Activated CD4-positive, alpha-beta T cell treated with anti-CD3 and anti-CD28 coated beads, Interleukin-2, Interleukin-6, amounts not matched to agents 100 ng/mL and 50 ng/mL, durations not matched to agents 16 hours and 8 hours (primary cell): Measurements from ENCODE around the gene DRICH1.
"Not testable (repeated sequence)": the region's sequence is repeated elsewhere in the genome, so short reads cannot be mapped to it uniquely, and the experiment has no call there.

Experiments used
- DNase-seq: peaks from one replicate; pipeline ENCODE4 v3.0.0-alpha.2; 2020

The DRICH1 gene

DNA sequence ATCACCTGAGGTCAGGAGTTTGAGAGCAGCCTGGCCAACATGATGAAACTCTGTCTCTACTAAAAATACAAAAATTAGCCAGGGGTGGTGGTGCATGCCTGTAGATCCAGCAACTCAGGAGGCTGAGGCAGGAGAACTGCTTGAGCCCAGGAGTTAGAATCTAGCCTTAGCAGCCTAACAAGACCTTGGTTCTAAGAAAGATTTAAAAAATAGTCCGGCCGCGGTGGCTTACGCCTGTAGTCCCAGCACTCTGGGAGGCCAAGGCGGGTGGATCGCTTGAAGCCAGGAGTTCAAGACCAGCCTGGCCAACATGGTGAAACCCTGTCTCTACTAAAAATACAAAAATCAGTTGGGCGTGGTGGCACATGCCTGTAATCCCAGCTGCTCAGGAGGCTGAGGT lies 14.4 kb upstream of the DRICH1 start:
- not testable (repeated sequence) for DNase-seq

DNA sequence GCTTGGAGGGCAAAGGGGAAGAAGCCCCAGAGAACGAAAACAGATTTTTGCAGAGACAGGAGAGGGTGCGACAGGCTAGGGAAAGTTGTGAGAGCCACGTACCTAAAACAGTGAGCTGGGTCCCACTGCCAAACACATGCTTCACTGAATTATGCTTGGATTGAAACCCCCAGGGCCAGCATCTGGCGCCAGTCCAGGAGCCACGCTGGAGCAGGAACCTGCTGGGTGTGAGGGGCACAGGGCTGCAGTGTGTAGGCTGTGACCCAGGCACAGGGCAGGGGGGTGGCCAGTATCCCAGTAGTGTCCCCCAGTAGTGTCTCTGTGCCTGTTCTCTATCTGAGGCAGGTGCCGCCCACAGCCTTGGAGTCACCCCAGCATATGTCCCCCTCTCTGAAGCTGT lies 8.1 kb upstream of the DRICH1 start:
- DNase-seq = not testable (repeated sequence)

DNA sequence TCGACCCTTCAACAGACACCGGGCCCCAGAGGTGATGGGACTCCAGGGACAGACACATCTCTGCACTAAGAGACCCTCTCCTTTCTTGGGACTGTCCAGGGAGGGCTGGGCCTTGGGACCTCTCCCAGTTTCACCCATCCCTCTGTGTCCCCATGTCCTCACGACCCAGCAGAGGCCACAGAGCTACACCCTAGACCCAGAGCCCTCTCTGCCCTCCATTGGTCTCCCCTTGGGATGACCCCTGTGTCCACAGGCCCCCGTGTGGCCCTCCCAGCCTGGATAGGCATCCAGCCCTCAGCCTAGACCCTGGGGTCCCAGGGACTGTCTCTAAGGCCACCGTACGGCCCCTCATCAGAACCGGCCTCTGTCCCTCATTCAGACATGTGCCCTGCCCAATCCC lies 7.5 kb upstream of the DRICH1 start:
- DNase-seq = no peak

DNA sequence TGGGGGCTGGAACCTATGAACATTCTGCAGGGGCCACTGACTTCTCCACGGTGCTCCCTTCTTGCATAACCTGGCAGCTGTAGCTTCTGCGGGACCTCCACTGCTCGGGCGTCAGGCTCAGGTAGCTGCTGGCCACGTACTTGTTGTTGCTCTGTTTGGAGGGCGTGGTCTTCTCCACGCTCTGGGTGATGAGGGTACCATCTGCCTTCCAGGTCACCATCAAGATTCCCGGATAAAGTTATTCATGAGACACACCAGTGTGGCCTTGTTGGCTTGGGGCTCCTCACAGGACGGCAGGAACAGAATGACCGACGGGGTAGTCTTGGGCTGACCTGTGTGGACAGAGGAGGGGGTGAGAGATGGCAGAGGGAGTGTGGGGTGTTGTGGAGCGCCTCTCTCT lies 6.5 kb upstream of the DRICH1 start:
- no peak for DNase-seq

DNA sequence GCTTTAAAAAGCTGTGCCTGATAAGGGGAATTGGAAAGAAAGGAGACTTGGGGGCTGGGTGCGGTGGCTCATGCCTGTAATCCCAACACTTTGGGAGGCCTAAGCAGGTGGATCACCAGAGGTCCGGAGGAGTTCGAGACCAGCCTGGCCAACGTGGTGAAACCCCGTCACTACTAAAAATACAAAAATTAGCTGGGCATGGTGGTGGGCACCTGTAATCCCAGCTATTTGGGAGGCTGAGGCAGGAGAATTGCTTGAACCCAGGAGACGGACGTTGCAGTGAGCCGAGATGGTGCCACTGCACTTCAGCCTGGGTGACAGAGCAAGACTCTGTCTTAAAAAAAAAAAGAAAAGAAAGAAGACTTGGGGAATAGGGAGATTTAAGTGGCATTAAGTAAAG lies 3.2 kb upstream of the DRICH1 start:
- DNase-seq = not testable (repeated sequence)

DNA sequence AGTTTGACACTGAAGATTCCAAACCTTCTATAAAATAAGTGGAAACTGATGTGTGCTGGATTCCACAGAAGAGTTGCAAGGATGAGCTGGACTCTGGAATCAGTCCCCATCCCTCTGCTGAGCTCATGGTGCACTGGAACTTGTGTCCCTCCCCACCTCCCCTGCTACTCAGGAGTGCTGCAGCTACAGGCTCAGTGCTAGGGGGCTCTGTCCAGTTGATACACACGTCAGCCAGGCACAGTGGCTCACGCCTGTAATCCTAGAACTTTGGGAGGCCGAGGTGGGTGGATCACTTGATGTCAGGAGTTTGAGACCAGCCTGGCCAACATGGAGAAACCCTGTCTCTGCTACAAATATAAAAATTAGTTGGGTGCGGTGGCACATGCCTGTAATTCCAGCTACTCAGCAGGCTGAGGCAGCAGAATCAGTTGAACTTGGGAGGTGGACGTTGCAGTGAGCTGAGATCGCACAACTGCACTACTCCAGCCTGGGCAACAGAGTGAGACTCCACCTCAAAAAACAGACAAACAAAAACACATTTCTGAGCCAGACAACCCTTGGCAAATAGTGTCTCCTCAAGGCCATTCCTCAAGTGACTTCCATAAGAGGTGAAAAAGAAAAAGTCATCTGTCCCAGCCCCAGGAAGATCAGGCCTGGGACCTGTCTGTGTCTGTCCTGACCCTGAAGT lies 3.9 kb downstream of the DRICH1 start:
- not testable (repeated sequence) for DNase-seq

DNA sequence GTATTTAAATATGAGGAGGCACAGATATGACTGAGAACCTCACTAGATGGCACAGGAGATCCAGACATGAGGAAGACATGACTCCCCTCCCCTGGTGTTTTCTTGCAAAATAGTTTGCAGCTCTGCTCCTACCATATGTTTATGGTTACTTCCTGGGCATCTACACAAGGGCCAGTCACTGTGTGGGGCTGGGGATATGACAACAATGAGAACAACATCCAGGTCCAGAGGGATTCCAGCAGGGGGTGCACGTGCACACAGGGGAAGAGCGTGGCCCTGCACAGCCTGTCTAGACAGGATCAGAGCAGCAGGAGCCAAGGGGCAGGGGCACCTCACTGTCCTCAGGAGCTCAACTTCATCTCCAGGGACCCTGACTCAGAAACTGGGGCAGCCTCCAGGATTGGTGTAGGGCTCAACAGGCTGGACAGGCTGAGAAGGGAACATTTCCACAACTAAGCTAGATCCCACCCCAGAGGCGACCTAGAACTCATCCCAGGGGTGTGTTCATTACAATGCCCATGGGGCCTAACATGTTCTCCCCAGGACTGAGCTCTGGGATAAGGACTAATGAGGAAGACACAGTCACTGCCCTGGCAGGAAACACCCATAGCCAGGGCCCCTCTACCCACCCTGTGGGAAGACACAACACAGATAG lies 4.6 kb downstream of the DRICH1 start:
- peak; percentile 70 for DNase-seq

DNA sequence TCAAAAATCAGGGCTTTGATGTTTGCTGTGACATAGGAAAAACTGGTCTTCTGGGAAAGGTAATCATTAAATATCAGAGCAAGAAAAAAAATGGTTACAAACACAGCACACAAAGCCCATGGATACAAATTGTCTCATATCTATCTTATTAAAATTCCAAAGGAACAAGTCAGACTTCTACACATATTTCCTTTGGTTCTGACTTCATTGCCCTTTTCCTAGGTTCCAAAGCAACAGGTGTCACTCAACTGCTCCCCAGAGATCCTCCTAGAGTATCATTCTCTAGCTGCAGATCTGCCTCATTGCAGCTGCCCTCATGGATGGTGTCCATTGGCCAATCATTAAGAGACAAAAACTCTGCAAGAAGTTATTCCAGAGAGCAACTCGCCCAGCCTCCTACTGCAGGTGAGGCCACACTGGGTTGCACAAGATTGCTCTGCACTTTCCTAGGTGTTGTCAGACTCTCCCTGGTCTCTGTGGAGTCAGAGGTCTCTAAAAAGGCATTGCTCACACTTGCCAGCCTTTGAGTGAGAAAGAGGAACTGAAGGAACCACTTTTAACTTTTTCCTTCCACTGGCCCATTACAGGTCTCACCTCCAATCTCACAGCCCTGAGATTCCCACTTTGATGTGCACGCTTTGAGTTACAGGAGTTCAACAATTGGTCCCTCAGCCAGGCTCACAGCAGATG lies 5.7 kb downstream of the DRICH1 start:
- DNase-seq = no peak

DNA sequence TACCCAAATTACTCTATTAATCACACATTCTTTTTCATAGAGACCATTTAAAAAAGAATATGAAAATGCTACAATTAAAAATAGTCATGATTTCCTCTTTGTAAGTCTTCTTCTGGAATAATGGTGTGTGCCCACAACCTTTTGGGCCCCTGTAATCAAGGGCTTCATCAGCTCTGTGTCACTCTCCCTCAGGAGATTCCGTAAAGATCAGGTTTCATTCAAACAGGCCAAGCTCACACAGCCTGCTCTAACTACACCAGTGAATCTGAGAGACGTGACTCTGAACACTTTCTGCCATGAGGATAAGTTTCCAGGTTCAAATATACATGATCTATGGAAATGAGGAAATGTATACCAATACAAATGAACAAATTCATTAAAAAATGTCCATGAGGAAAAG lies 9.5 kb downstream of the DRICH1 start:
- DNase-seq = no peak

DNA sequence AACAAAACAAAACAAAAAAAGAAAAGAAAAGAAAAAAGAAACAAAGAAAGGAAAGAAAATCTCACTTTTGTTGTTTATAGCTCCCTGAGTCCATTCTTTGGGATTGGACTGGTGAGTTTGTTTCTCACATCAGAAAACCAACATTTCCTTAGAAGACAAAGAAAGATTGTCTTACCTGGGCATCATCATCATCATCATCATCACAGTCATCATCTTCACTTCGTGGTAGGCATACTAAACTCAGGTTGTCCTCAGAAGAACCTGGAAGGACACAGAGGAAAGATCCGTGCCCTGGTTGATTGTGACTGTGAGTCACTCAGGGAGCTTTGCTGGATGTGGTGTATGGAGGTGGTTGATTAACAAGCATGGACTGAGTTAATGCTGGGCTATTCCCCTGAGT lies 10.2 kb downstream of the DRICH1 start:
- not testable (repeated sequence) for DNase-seq

DNA sequence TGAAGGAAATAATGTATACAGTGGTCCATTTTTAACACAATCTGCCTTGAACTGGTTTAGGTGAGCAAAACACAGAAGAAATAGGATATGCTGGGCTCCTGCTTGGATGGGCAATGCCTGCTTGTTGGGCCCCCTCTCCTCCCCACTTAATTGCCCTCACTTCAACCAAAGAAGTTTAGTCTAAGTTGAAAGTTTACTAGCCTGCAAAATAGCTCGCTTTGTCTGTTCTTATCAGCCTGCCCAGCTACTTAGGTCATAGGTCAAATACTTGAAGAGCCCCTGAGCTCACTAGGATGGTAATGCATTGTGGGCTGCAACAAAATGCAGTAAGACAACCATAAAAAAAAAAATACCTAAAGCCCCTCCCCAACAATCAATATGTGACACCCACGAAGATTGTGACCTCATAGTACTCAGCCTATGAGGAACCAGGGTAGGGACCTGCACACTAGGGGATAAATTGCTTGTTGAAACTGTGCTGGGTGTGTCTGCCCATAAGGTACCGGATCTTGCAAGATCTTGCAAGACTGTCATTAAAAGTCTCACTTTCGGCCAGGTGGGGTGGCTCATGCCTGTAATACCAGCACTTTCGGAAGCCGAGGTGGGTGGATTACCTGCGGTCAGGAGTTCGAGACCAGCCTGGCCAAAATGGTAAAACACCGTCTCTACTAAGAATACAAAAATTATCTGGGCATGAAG lies 10.9 kb downstream of the DRICH1 start:
- DNase-seq = no peak

DNA sequence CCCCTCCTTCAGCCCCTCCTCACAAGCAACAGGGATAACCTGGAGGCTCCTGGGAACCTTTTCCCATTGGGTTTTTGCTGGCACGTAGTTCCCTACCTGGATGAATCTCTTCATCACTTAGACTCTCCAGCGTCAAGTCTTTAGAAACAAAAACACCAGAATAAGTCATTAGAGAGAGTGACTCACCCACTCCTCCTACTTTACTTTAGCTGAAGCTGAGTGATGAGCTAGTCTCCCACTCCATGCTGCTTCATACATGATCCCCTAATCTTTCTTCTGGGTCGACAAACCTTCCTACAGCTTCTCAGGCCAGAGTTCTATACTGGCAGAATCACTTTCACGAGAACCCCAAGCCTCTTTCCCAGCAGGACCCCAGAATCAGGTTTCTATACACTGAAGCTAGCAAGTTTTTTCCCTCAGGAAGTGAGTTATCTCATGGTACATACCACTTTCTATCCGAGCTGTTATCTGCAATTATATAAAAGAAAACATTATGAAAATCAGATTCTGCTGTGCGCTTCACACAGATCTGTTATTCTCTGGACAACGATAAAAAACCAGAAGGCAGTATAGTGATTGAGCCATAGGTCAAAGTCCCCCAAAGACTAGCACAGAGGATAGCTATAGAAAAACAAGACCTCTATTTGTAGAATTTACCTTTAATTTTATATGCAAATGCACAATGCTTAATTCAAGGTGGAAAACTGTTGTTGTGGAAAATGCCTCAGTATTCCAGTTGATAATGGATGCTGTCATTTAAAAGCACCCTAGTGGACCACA lies 18.7 kb downstream of the DRICH1 start:
- no peak for DNase-seq

DNA sequence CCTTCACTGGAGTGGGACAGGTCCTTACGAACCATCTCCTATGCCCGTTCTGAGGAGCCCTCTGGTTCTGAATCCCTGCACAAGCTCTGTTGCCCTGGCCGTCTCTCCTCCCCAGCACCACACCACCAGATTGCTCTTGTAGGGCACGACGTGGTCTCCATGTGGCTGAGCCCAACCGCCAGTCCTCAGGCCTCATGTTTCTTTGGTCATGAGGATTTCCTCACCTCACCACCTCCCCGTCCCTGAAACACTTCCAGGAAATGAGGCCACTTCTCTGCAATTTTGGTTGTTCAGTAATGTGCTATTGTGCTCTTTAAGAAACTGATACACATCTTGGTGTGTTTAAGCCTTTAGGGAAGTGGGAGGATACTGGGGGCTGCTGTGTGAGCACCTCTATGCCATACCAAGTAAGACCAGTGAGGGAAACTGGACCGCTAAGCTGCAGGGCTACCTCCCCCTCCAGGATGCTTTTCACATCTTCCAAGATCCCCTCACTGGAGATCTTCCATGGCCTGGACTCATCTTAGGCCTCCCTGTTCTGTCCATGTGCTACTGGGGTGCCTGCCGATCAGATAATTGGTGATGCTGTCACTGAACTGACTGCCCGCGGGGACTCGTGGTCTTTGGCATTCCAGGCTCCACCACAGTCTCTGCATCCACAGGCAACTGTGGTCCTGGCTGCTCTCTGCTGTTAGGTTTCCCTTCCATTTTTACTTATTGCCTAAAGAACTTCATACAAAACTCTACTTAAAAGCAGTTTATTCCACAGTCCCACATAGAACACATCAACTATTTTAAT lies 21.9 kb downstream of the DRICH1 start:
- peak; percentile 28 for DNase-seq

DNA sequence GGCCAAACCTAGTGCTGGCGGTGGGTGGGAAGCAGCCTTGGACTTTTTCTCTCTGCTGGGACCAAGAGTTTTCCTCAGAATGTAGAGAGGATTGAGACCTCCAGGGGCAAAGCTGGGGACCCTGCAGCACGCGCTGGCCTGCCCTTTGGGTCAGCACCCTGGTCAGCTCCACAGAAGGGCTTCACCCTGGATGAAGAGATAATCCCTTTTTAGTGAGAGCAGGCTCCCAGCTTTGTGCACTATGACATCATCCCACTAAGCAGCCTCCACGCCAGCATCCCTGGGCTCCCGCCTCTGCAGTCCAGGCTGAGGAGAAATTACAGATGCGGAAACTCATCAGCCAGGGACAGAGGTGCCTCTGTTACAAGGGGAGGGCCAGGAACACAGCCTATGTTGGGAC lies 23.5 kb downstream of the DRICH1 start:
- DNase-seq = no peak

DNA sequence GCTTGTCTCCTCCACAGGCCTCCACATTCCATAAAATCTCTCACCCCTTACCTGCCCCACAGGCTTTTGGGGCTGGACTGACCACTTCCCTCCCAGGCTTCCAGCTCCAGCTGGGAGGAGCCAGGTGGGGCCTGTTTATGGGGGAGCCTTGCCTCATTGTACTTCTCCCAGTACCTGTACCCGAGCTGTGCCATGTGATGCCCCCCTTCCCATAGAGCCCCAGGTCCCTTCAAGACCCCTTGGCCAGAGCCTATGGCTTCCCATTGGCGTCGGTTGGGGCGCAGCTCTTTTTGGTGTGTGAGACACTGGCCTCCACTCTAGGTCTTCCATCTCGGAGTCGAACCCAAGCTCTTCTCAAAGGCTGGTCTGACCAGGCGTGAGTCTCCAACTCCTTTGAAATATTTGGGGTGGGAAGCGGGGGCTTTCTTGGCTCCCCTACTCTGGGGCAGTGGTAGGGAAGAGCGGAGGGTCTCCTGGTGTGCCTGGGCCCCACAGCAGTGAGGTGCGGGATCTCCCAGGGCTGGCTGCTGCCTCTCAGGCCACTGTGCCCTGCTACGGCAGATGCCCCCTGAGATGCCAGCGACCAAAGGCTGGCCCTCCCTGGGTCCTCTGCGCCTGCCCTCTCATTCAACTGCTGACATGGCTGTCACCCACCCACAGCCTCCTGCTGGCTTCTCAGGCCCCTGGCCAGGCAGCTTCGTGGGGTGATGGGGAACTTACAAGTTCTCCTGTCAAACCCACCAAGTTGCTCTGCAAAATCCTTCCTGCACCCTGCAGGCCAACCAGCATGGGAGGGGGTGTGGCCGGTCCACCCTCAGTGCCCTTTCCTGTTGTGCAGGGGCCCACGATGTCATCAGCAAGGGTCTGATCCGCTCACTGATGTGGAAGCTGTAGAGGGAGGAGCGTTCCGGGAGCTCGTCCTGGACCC lies 25.7 kb downstream of the DRICH1 start:
- DNase-seq = no peak

DNA sequence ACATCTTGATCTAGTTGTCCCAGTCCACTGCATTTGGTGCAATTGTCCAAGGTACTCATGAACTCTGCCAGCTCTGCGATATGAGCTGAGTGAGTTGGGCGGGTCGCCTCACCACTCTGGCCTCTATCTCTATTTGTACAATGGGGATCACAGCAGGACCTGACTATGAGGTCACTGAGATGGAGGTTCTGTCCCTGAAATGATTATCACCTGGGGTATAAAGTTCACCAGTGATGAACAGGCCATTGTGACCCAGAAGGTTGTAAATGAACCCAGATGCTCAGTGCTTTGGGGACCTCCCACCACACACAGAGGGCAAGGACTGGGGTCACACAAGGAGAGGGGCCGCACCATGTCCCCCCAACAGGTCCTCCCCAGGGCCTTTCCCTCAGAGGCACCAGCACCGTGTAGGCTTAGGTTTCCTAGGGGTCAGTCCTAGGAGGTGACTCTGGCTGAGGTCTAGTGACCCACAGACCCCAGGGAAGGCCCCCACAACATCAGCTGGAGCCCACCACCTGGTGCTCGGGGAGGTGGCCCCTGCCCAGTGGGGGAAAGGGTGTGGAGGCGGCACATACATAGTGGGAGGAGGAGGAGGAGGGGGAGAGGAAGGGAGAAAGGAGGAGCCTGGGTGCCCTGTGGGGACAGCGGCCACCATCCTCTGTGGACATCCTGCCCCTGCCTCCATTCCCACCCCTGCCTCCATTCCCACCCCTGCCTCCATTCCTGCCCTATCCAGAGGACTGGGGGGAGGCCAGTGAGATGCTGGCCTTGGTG lies 27.0 kb downstream of the DRICH1 start:
- DNase-seq = no peak

DNA sequence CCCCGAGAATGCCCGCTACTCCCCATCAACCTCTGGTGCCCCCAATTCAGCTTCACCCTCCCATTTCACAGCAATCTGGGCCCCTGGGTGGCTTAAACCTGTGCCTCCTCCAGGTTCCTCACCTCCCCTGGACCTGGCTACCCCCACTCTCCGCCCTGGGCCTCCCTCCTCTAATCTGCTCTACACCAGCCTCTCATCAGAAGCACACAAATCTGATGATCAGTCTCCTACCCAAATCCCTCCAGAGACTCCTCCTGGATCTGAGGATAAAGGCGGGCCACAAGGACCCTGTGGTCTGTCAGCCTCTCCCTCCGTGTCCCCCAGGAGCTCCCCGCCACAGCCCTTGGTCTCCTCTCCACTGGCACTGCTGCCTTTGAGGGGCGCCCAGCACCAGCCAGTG lies 28.9 kb downstream of the DRICH1 start:
- DNase-seq = no peak

DNA sequence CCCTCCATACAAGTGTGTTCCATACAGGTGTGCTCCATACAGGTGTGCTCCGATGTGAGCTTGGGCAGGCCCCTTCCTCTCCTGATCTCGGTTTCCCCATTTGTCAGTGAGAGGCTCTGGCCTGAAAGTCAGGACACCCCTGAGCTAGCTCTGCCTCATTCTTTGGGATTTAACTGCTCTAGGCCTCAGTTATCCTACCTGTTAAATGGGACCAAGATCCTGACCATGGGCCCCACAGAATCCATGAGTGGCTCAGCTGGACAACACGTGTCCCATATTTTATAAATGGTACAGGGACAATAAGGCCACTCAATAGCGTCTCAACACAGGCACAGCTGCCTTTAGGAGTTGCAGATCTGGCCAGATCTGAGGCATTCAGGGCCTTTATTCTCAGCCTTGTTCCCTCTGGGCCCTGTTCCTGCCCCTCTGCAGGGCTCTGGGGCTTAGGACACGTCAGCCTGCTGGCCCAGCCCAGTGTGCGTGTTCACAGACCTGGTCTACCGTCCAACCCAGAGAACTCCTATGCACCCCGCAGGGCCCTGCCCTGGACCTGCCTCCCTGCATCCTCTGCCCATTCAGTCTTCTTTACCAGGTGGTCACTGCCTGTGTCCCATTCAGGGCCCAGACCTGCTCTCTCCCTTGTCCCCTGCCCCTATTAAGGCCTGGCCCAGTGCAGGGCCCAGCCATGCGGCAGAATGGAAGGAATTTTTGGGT lies 33.2 kb downstream of the DRICH1 start:
- no peak for DNase-seq

DNA sequence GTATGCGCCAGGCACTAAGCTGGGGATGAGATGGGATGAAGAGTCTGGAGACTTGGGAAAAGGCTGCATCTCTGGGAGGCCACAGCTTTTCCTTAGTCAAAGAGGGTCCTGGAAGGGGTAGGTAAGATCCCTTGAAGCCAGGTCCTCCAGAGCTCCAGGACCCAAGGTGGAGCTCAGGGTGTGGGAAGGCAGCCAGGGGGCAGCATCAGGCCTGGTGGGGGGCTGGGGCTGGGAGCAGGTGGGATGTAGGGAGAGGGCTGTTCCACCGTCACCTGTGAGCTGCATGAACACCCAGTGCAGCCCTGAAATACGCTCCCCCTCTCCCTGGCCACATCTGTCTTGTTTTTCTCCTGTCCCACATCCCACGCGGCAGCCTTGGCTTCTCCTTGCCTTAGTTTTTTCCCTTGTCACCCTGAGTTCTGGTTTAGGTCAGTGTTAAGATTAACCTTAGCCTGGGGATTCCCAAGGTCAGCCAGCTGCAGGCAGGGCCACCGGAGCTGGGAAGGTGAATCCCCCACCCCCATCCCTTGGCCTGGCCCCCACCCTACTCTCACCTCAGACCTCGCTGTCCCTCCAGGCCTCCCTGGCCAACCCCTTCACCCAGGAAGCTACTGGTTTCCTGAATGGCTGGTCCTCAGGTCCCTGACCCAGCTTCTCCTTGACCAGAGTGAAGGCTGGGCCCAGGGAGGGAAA lies 34.4 kb downstream of the DRICH1 start:
- DNase-seq = not testable (repeated sequence)
